Activated effector memory CD4-positive, alpha-beta T cell treated with Interleukin-2 at 50 U/mL for 16 hours (primary cell): ENCODE measurements around the gene HDAC4.
"Not testable (repeated sequence)": the region's sequence is repeated elsewhere in the genome, so short reads cannot be mapped to it uniquely, and the experiment has no call there.

Experiments
- DNase-seq: peaks from one replicate; pipeline ENCODE4 v3.0.0-alpha.2; 2020

Gene HDAC4

GRCh38 chr2:239400596-239401066 is at the start of gene HDAC4:
TSS of gene HDAC4 (minus strand) at chr2:239401020. CDS start at chr2:239352699, 48,321 bp downstream.
- DNase-seq = no peak

DNA sequence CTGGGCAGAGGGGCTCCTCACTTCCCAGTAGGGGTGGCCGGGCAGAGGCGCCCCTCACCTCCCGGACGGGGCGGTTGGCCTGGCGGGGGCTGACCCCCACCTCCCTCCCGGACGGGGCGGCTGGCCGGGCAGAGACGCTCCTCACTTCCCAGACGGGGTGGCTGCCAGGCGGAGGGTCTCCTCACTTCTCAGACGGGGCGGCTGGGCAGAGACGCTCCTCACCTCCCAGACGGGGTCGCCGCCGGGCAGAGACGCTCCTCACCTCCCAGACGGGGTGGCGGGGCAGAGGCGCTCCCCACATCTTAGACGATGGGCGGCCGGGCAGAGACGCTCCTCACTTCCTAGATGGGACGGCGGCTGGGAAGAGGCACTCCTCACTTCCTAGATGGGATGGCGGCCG is 48.6 kb upstream of the HDAC4 start:
- DNase-seq = not testable (repeated sequence)

- DNase-seq = no peak
Measured at GRCh38 chr2:239445771-239446524, 45.1 kb upstream of the HDAC4 start.

- no peak for DNase-seq
Measured at GRCh38 chr2:239444626-239445577, 44.1 kb upstream of the HDAC4 start.

- no peak for DNase-seq
Measured at GRCh38 chr2:239443666-239444567, 43.1 kb upstream of the HDAC4 start.

DNA sequence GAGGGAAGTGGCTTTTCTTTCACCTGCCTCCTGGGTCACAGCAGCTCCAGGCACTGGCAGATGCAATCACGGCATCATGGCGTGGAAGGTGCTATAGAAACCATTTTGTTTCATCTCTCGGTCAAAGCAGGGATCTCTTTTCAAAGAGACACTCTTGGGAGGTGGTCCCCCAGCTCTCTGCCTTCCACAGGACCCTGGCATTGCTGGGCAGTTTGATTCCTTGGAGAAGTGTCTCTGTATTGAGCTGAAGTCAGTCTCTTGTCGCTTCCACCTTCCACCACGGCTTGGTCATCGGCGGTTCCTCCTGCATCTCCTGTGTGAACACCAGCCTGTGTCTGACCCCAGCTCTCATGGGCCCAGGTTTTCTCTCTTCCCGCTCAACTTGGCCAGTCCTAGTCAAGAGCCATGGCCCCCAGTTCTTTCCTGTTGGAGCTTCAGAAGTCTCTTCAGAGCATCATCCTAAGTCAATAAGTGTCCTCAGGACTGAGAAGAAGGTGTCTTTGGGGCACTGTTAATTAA is 42.3 kb upstream of the HDAC4 start:
- no peak for DNase-seq

- no peak for DNase-seq
Measured at GRCh38 chr2:239442192-239442591, 41.4 kb upstream of the HDAC4 start.

DNA sequence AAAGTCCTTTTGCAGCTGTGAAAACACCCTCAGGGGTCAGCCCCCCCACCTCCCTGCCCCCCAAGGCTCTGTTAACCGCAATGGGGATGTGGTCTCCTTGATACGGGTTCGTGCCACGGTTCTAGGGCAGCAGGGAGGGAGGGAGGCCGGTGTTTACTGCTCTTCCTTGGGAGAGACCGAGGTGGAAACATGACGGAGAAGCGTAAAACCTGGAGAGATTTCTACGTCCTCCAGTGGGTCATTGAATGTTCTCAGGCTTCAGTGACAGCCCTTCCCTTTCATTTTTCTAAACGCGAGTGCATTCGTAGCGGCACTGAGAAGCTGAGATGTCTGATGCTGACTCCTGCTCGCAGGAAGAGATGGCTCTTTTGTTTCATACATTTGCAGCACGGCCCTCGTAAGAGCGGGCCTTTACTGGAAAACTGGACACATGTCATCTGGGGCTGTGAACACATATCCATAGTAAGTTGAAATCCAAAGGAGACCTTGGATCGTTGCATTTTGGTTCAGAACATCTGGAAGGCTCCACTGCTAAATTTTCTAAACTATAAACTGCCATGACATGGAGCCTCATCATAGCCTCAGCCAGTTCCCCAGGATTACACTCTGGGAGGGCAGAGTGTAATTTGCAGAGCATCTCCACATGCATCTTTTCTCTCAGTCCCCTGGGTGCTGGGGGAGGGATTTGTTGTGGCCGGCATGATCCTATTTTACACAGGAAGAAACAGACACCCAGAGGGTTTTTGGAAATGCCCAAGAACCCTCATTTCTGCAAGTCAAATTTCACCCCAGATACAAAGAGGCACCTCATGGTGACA is 40.6 kb upstream of the HDAC4 start:
- DNase-seq = no peak

DNA sequence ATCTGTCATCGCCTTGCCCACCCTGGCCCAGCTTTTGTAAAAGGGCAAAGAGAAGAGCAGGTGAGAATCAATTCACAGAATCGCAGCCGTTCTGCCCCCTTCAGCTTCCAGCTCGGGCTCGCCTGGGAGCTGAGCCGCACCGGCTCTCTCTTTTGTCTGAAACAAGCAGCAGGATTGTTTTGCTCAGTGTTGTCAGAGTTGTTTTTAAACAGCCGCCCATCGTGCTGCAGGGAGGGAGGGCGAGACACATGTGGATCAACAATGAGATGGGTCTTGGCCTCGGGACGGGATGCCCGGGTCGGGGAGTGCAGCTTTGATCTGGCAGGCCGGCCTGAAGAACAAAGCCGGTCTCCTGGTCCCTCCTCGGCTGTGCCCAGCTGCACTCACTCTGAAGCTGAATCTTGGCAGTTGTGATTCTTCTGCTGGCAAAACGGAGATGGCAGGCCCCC is 39.7 kb upstream of the HDAC4 start:
- DNase-seq = no peak

DNA sequence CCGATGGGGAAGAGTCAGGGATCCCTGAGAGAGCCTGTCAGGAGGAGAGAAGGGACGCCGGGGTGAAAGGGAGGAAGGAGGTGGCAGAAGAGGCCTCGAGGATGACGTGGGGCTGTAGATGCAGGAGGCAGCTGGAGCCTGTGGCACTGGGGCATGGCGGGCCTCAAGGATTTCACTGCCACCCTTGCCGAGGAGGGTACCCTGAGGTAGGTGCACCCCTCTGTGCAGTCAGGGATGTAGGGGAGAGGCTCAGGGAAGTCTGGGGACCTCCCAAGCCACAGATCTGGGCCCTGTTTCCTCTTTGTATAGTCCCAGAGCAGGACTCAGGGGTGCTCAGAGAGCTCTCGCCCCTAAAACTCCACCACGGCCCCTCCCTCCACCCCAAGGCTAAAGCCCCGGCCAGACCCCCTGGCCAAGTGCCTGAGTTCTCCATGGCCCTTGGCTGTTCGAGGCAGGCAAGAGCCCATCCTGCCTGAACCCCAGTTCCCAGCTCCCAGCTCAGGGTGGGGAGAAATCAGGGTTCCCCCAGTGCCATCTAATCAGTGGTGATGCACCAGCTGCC is 39.0 kb upstream of the HDAC4 start:
- no peak for DNase-seq

DNA sequence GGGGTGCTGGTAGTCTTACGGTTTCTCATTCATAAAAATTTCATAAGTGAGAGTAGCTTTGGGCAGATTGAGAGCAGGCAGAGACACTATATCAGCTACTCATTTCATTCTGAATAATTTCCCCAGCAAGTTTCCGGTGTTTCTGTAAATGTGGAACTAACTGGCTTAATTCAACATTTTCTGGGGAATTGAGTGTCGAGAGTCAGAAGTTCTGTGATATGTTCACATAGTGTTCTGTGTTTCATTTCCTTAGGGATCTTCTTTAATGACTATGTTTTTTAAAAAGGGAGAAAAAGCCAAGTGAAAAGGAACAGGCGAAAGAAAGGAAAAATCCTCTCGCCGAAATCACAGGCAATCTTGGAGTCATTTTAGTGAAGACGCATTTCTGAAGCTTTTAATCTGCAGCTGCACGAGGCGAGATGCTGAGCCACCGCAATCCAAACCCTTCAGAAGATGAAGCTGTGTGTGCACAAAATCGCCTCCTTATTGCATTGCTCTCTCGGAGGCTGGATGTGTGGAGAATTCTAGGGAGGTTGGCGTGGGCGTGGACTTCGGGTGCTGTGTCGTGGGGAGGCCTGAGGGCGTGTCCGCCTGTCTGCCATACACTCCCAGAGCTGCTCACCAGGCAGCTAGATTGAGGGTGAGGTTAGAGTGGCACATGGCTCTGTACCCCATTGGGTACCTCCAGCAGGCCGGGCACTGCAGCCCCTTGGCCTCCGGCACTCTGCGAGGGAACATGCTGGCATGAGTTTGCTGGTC is 38.4 kb upstream of the HDAC4 start:
- DNase-seq = no peak

DNA sequence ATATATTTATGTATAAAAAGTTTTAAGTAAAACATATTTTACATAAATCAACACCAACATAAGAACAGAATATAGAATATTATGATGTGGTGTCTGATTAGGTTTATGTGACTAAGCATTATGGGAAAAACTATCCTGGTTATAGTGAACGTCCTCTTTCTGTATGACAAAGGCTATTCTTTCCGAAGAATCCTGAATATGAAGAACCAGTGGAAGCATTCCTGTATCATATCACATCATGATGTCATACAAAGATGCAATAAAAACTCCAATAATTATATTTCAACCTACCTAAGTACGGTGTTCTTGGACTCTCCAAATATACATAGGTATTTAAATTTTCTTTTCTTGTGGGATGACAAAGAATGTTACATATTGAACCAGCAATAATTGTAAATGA is 37.5 kb upstream of the HDAC4 start:
- no peak for DNase-seq

GRCh38 chr2:239436669-239437335 is 36.0 kb upstream of the HDAC4 start:
- no peak for DNase-seq

- no peak for DNase-seq
Measured at GRCh38 chr2:239436076-239436475, 35.3 kb upstream of the HDAC4 start.

- DNase-seq = no peak
Measured at GRCh38 chr2:239433777-239434403, 33.1 kb upstream of the HDAC4 start.

- DNase-seq = no peak
Measured at GRCh38 chr2:239432174-239432573, 31.4 kb upstream of the HDAC4 start.

- no peak for DNase-seq
Measured at GRCh38 chr2:239431536-239431935, 30.7 kb upstream of the HDAC4 start.

DNA sequence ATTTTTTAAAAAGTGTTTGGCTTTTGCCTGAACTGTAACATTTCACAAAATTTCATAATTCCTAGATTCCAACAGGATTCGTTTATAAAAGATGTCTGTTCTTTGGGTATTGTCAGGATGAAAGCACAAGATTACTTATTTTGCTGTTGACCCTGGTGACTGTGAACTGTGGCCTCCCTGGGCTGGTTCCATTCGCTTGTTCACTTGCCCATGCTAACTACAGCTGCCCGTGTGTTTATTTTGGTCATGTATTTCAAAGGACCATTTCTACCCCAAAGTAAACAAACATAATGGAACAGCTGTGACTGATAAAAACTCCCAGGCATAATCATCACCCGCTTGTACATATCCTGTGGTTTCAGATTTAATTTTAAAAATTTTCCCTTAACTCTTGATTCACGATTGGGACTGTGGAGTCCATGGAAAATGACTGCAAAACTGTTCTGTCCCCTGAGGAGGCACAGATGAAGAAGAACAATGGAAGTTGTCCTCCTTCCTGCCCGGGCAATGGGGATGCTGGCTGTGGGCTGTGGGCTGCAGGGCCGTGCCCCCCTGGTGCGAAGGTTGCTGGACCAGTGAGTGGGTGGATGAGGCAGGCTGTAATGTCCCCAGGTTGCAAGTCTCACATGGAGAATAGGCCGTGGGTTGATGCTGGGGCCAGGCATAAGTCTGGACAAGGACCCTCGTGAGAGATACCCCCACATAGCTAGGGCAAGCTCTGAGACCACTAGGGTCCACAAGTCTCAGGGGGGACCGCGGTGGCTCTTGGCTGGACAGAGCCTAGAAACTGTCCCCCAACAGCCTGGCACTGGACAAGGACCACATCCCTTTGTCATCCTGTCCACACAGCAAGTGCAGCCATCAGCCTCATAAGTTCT is 28.9 kb upstream of the HDAC4 start:
- no peak for DNase-seq
